GM21576 (cell line): ENCODE measurements around the gene HDAC1.
A peak's percentile ranks its signal among the peaks of the same experiment; 100 is the strongest.
"Not testable (repeated sequence)": the region's sequence is repeated elsewhere in the genome, so short reads cannot be mapped to it uniquely, and the experiment has no call there.

Experiments
- ATAC-seq: cut with Tn5 transposase; IDR thresholded peaks from one replicate; pipeline ENCODE4 v1.9.1; 2021; ENCODE audit warnings: mild to moderate bottlenecking, moderate library complexity; ENCODE audit not compliant: unreplicated experiment

HDAC1 gene

GRCh38 chr1:32342704-32343103, 50.8 kb downstream of the HDAC1 start:
- ATAC-seq: no peak

GRCh38 chr1:32345289-32345827, 53.5 kb downstream of the HDAC1 start:
- ATAC-seq: no peak

GRCh38 chr1:32346532-32347157, 54.8 kb downstream of the HDAC1 start:
- no peak for ATAC-seq

- ATAC-seq: no peak
Observed at GRCh38 chr1:32349211-32349708, 57.4 kb downstream of the HDAC1 start.

- peak; percentile 28 for ATAC-seq
Observed at GRCh38 chr1:32350785-32351398, 59.0 kb downstream of the HDAC1 start.

- ATAC-seq: peak; percentile 82
Observed at GRCh38 chr1:32351399-32352238, 59.7 kb downstream of the HDAC1 start.

GRCh38 chr1:32352239-32352745, 60.4 kb downstream of the HDAC1 start:
- ATAC-seq: no peak

- ATAC-seq: no peak
Observed at GRCh38 chr1:32352831-32353383, 61.0 kb downstream of the HDAC1 start.

- ATAC-seq: no peak
Observed at GRCh38 chr1:32353431-32353830, 61.5 kb downstream of the HDAC1 start.

GRCh38 chr1:32353886-32354570, 62.1 kb downstream of the HDAC1 start:
- ATAC-seq: no peak

GRCh38 chr1:32355778-32356177, 63.9 kb downstream of the HDAC1 start:
- ATAC-seq: not testable (repeated sequence)

GRCh38 chr1:32356478-32356877, 64.6 kb downstream of the HDAC1 start:
- ATAC-seq: no peak

GRCh38 chr1:32357614-32358013, 65.7 kb downstream of the HDAC1 start:
- no peak for ATAC-seq

- no peak for ATAC-seq
Observed at GRCh38 chr1:32358435-32358834, 66.6 kb downstream of the HDAC1 start.

- no peak for ATAC-seq
Observed at GRCh38 chr1:32361308-32361673, 69.4 kb downstream of the HDAC1 start.

GRCh38 chr1:32361674-32362473, 70.0 kb downstream of the HDAC1 start:
- no peak for ATAC-seq

GRCh38 chr1:32362474-32363313, 70.8 kb downstream of the HDAC1 start, which contains the start of the genes FAM229A and TSSK3:
Gene FAM229A, minus strand, starts transcription at chr1:32362485. Its CDS starts 394 bp downstream, at chr1:32362091.
Gene TSSK3, plus strand, starts transcription at chr1:32362539. Its CDS starts 163 bp downstream, at chr1:32362702.
- no peak for ATAC-seq

- ATAC-seq: no peak
Observed at GRCh38 chr1:32363713-32364112, 71.8 kb downstream of the HDAC1 start.
